ENCODE results near the gene TANC2.

Gene TANC2

GRCh38 chr17:62948370-62948769 lies 17.7 kb upstream of the TANC2 start:
- Histone ChIP-seq H3K9me3 (ENCODE audit: low read depth, low read length) (no peaks in the 10 kb centered on the region), H3K36me3 (ENCODE audit: insufficient read depth, low read length) (no peaks in the 10 kb centered on the region), H3K9ac (ENCODE audit: insufficient read length) (no peak overlapping the region), H3K4me3 (no peak overlapping the region), H3K27ac (no peak overlapping the region)
- TF ChIP-seq EZH2 (IDR thresholded peaks at IDR 0.05) (no peak), POLR2AphosphoS5 (IDR thresholded peaks at IDR 0.05; ENCODE audit: borderline replicate concordance, low read depth, low read length) (no peak), FOXP2 (optimal IDR thresholded peaks at IDR 0.05; ENCODE audit: control extremely low read depth, extremely low read length, insufficient read depth) (no peak)
- no peak for DNase-seq (ENCODE audit: low read depth, low spot score)

GRCh38 chr17:62949036-62949435 lies 17.0 kb upstream of the TANC2 start:
- TF ChIP-seq POLR2AphosphoS5 (IDR thresholded peaks at IDR 0.05; ENCODE audit: borderline replicate concordance, low read depth, low read length): no peak
- no peak for TF ChIP-seq FOXP2 (optimal IDR thresholded peaks at IDR 0.05; ENCODE audit: control extremely low read depth, extremely low read length, insufficient read depth)
- TF ChIP-seq EZH2 (IDR thresholded peaks at IDR 0.05): no peak
- Histone ChIP-seq H3K36me3 (ENCODE audit: insufficient read depth, low read length) (no peaks in the 10 kb centered on the region), H3K4me3 (no peak overlapping the region), H3K9ac (ENCODE audit: insufficient read length) (no peak overlapping the region), H3K27ac (no peak overlapping the region), H3K9me3 (ENCODE audit: low read depth, low read length) (no peaks in the 10 kb centered on the region)
- no peak for DNase-seq (ENCODE audit: low read depth, low spot score)

DNA sequence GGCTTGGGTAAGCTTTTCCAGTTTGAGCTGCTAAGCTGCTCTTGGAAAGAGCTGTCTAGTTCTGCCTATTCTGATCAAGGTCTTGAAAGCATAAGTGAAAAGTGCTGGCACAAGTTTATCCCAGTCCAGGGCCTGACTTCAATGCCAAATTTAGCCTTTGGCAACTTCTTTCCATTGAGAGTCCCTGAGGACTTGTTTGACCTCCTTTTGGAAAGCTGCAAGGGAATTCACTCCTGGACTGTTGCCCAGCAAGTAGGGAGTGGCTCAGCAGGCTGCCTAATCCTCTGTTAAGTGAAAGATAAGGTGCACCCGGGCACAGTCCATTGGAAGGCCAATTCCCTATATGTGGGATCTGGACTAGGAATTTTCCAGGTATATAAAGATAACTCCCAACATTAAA lies 16.0 kb upstream of the TANC2 start:
- DNase-seq (ENCODE audit: low read depth, low spot score): no peak
- TF ChIP-seq EZH2 (IDR thresholded peaks at IDR 0.05): no peak
- TF ChIP-seq FOXP2 (optimal IDR thresholded peaks at IDR 0.05; ENCODE audit: control extremely low read depth, extremely low read length, insufficient read depth): no peak
- TF ChIP-seq POLR2AphosphoS5 (IDR thresholded peaks at IDR 0.05; ENCODE audit: borderline replicate concordance, low read depth, low read length): no peak
- no peak overlapping the region for H3K4me3 ChIP-seq
- H3K9ac ChIP-seq (ENCODE audit: insufficient read length): no peak overlapping the region
- H3K9me3 ChIP-seq (ENCODE audit: low read depth, low read length): no peaks in the 10 kb centered on the region
- H3K27ac ChIP-seq: no peak overlapping the region
- H3K36me3 ChIP-seq (ENCODE audit: insufficient read depth, low read length): no peaks in the 10 kb centered on the region

- Histone ChIP-seq H3K27ac (peak overlapping the region; percentile 67; the same call in 1 of the 2 replicates), H3K4me3 (peak overlapping the region; percentile 29; the same call in 1 of the 2 replicates), H3K9ac (ENCODE audit: insufficient read length) (no peak overlapping the region), H3K36me3 (ENCODE audit: insufficient read depth, low read length) (no peaks in the 10 kb centered on the region), H3K9me3 (ENCODE audit: low read depth, low read length) (no peaks in the 10 kb centered on the region)
- no peak for DNase-seq (ENCODE audit: low read depth, low spot score)
- TF ChIP-seq FOXP2 (optimal IDR thresholded peaks at IDR 0.05; ENCODE audit: control extremely low read depth, extremely low read length, insufficient read depth) (peak; percentile 19), EZH2 (IDR thresholded peaks at IDR 0.05) (no peak), POLR2AphosphoS5 (IDR thresholded peaks at IDR 0.05; ENCODE audit: borderline replicate concordance, low read depth, low read length) (no peak)
Measured at GRCh38 chr17:62955841-62956352, 10.1 kb upstream of the TANC2 start.

DNA sequence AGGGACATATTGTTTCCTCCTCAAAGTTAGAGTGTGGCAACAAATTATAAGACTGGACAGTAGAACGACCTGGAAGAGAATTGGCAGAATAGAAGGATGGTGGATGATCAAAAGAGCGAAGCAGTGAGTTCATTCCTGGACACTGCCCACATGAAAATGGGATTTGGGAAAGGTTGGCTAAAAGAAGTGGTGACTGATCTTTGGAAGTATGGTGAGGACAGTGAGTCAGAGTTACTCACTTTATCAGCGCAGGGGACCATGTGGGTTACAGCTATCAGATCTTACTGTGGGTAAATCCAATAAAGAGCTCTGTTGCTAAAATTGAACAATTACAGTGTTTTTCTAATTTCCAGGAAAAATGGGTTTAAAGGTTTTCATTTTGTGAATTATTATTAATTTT lies 2.7 kb upstream of the TANC2 start:
- TF ChIP-seq POLR2AphosphoS5 (IDR thresholded peaks at IDR 0.05; ENCODE audit: borderline replicate concordance, low read depth, low read length) (no peak), FOXP2 (optimal IDR thresholded peaks at IDR 0.05; ENCODE audit: control extremely low read depth, extremely low read length, insufficient read depth) (no peak)
- Histone ChIP-seq H3K27ac (no peak overlapping the region), H3K36me3 (ENCODE audit: insufficient read depth, low read length) (no peaks in the 10 kb centered on the region), H3K4me3 (no peak overlapping the region), H3K9ac (ENCODE audit: insufficient read length) (no peak overlapping the region), H3K9me3 (ENCODE audit: low read depth, low read length) (no peaks in the 10 kb centered on the region)
- no peak for DNase-seq (ENCODE audit: low read depth, low spot score)

GRCh38 chr17:62964506-62964905 lies 1.5 kb upstream of the TANC2 start:
- no peaks in the 10 kb centered on the region for H3K36me3 ChIP-seq (ENCODE audit: insufficient read depth, low read length)
- no peaks in the 10 kb centered on the region for H3K9me3 ChIP-seq (ENCODE audit: low read depth, low read length)
- H3K4me3 ChIP-seq: no peak overlapping the region
- H3K9ac ChIP-seq (ENCODE audit: insufficient read length): no peak overlapping the region
- DNase-seq (ENCODE audit: low read depth, low spot score): no peak
- no peak overlapping the region for H3K27ac ChIP-seq
- TF ChIP-seq POLR2AphosphoS5 (IDR thresholded peaks at IDR 0.05; ENCODE audit: borderline replicate concordance, low read depth, low read length) (no peak), EZH2 (IDR thresholded peaks at IDR 0.05) (no peak), FOXP2 (optimal IDR thresholded peaks at IDR 0.05; ENCODE audit: control extremely low read depth, extremely low read length, insufficient read depth) (no peak)

GRCh38 chr17:62965174-62965685 lies 805 bp upstream of the TANC2 start:
- H3K36me3 ChIP-seq (ENCODE audit: insufficient read depth, low read length): no peaks in the 10 kb centered on the region
- H3K9ac ChIP-seq (ENCODE audit: insufficient read length): peak overlapping the region; percentile 59
- no peak for TF ChIP-seq FOXP2 (optimal IDR thresholded peaks at IDR 0.05; ENCODE audit: control extremely low read depth, extremely low read length, insufficient read depth)
- TF ChIP-seq EZH2 (IDR thresholded peaks at IDR 0.05): no peak
- no peak for TF ChIP-seq POLR2AphosphoS5 (IDR thresholded peaks at IDR 0.05; ENCODE audit: borderline replicate concordance, low read depth, low read length)
- H3K27ac ChIP-seq: no peak overlapping the region
- H3K4me3 ChIP-seq: peak overlapping the region; percentile 80
- DNase-seq (ENCODE audit: low read depth, low spot score): no peak
- no peaks in the 10 kb centered on the region for H3K9me3 ChIP-seq (ENCODE audit: low read depth, low read length)

DNA sequence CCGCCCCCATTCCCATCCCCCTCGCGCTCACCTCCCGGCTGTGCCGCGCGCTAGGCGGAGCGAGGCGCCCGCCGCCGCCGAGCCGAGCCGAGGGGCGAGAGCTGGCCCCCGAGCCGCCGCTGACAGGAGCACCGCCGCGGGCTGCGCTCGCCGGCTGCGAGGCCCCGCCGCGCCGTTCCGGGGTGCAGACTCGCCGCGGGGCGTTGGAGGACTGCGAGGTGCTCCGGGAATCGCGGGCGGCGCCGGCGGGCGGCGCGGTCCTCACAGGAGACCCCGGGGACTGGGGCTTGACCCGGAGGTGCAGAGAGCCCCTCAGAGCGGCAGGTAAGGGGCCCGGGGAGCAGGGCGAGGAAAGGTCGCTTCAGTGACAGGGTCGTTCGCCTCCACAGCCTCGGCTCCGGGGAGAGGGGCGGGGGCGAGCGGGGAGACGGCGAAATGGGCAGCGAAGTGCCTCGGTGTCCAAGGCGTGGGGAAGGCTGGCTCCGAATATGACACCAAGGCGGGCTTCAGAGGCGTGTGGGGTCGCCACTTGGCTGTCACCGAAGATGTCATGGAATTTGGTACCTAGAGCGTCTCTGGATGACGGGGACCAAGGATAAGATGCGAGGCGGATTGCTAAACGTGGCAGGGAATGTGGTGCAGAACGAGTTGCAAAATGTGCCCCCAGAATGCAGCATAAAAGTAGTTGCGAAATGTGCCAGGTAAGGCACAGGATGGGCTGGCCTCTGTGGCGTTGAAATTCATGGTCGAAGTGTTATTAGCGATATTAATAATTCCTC lies 580 bp downstream of the TANC2 start:
- no peaks in the 10 kb centered on the region for H3K9me3 ChIP-seq (ENCODE audit: low read depth, low read length)
- H3K27ac ChIP-seq: no peak overlapping the region
- H3K4me3 ChIP-seq: peak overlapping the region; percentile 86
- TF ChIP-seq EZH2 (IDR thresholded peaks at IDR 0.05): no peak
- no peak for TF ChIP-seq POLR2AphosphoS5 (IDR thresholded peaks at IDR 0.05; ENCODE audit: borderline replicate concordance, low read depth, low read length)
- TF ChIP-seq FOXP2 (optimal IDR thresholded peaks at IDR 0.05; ENCODE audit: control extremely low read depth, extremely low read length, insufficient read depth): no peak
- H3K36me3 ChIP-seq (ENCODE audit: insufficient read depth, low read length): no peaks in the 10 kb centered on the region
- no peak for DNase-seq (ENCODE audit: low read depth, low spot score)
- H3K9ac ChIP-seq (ENCODE audit: insufficient read length): peak overlapping the region; percentile 68
